Subcutaneous adipose tissue (tissue), 4 donors: Measurements from ENCODE around the gene WDR37. TPM values are rescaled to one million over a fixed set of nuclear protein-coding genes. Genes with fewer than 3 reads are reported as not detected.

Experiments used
- CTCF ChIP-seq: fragments of 450-650 bp; IDR thresholded peaks from one replicate; pipeline ENCODE4 v1.5.1; 2016; ENCODE audit warnings: low read depth, mild to moderate bottlenecking, control low read depth, antibody characterized with exemption, moderate library complexity
- total RNA-seq, 4 donors: library from RNA; depleted of rRNA; stranded (reverse); fragments of >200 nt; gene quantifications; one replicate each; pipeline ENCODE4 v1.1.0, GENCODE V29; 2016

Gene WDR37
- total RNA-seq, 4 donors from 2014 or later = 11.4 to 16.0 (median 15.0) TPM

GRCh38 chr10:1074748-1075308 is 18.6 kb downstream of the WDR37 start:
- no peak for TF ChIP-seq CTCF

- TF ChIP-seq CTCF = no peak
These were observed 22.5 kb downstream of the WDR37 start for GRCh38 chr10:1078668-1079067.

- no peak for TF ChIP-seq CTCF
These were observed 27.4 kb downstream of the WDR37 start for GRCh38 chr10:1083581-1083980.

- TF ChIP-seq CTCF = no peak
These were observed 28.1 kb downstream of the WDR37 start for GRCh38 chr10:1084011-1084950.

- no peak for TF ChIP-seq CTCF
These were observed 29.1 kb downstream of the WDR37 start for GRCh38 chr10:1085258-1085657.

- no peak for TF ChIP-seq CTCF
These were observed 30.6 kb downstream of the WDR37 start for GRCh38 chr10:1086787-1087186.

- no peak for TF ChIP-seq CTCF
These were observed 33.0 kb downstream of the WDR37 start for GRCh38 chr10:1089017-1089689.
